Mesodermal cell (in vitro differentiated cells): ENCODE data around the gene NOXO1.
"Not testable (repeated sequence)": the region's sequence is repeated elsewhere in the genome, so short reads cannot be mapped to it uniquely, and the experiment has no call there.

Source experiments
- H3K27ac ChIP-seq: 2 replicates; pipeline ENCODE4 v1.7.0; 2013; ENCODE audit warnings: mild to moderate bottlenecking, low read depth, low read length, moderate library complexity; ENCODE audit not compliant: severe bottlenecking
- H3K36me3 ChIP-seq: 2 replicates; pipeline ENCODE4 v1.7.1; 2013; ENCODE audit warnings: mild to moderate bottlenecking, low read length, moderate library complexity; ENCODE audit not compliant: control insufficient read depth, insufficient read depth
- H3K4me1 ChIP-seq: one replicate; pipeline ENCODE4 v1.7.1; 2013; ENCODE audit warnings: mild to moderate bottlenecking, low read length; ENCODE audit not compliant: insufficient read depth, control insufficient read depth, poor library complexity, severe bottlenecking
- H3K4me3 ChIP-seq: 2 replicates; pipeline ENCODE4 v1.7.0; 2013; ENCODE audit warnings: low read length, control low read depth, mild to moderate bottlenecking; ENCODE audit not compliant: insufficient read depth, poor library complexity, severe bottlenecking; ENCODE audit errors: extremely low read depth
- H3K9me3 ChIP-seq: 2 replicates; pipeline ENCODE4 v1.7.1; 2013; ENCODE audit warnings: mild to moderate bottlenecking, low read length, moderate library complexity; ENCODE audit not compliant: control insufficient read depth
- WGBS, 2 experiments: methylation state at CpG; one replicate each; pipeline ENCODE4 v1.1.5; 2013; ENCODE audit warnings: missing lambda C conversion rate in 2 of 2; ENCODE audit not compliant: insufficient coverage in 2 of 2; 5-methylcytosine and 5-hydroxymethylcytosine counted together

NOXO1 gene

GRCh38 chr16:1965396-1966001, 15.8 kb downstream of the NOXO1 start:
- Histone ChIP-seq H3K36me3 (peaks cover 28% of the 10 kb centered on the region), H3K4me3 (peak overlapping the region; percentile 96), H3K27ac (peak overlapping the region; percentile 91), H3K4me1 (peaks cover 25% of the 10 kb centered on the region), H3K9me3 (no peaks in the 10 kb centered on the region)
- 26 to 27% methylated on average over 23 to 24 of the region's 24 CpGs for WGBS, 2 experiments

GRCh38 chr16:1964506-1965395, 16.5 kb downstream of the NOXO1 start, which contains the start of gene RPS2:
RPS2 (minus strand) TSS chr16:1964826; CDS start chr16:1964625, 201 bp downstream.
- Histone ChIP-seq H3K4me1 (peaks cover 29% of the 10 kb centered on the region), H3K27ac (peak within 1 kb of the TSS; percentile 91), H3K9me3 (no peaks in the 10 kb centered on the region), H3K36me3 (peaks cover 28% of the 10 kb centered on the region), H3K4me3 (peak within 1 kb of the TSS; percentile 96)
- WGBS, 2 experiments, result 0 to 1% methylated on average over 78 to 87 of the region's 97 CpGs

- no peaks in the 10 kb centered on the region for H3K9me3 ChIP-seq
- peaks cover 28% of the 10 kb centered on the region for H3K36me3 ChIP-seq
- 2 to 3% methylated on average over 25 to 31 of the region's 44 CpGs for WGBS, 2 experiments
- peaks cover 29% of the 10 kb centered on the region for H3K4me1 ChIP-seq
- peak overlapping the region; percentile 96 for H3K4me3 ChIP-seq
- peak overlapping the region; percentile 91 for H3K27ac ChIP-seq
Measured at GRCh38 chr16:1963806-1964505, 17.3 kb downstream of the NOXO1 start.

GRCh38 chr16:1962161-1963153, 18.8 kb downstream of the NOXO1 start:
- peak overlapping the region; percentile 96 for H3K4me3 ChIP-seq
- H3K4me1 ChIP-seq, result peaks cover 29% of the 10 kb centered on the region
- not testable (repeated sequence) for H3K9me3 ChIP-seq
- peak overlapping the region; percentile 36 for H3K27ac ChIP-seq
- H3K36me3 ChIP-seq, result peaks cover 28% of the 10 kb centered on the region
- WGBS, 2 experiments, result 88 to 93% methylated on average over 18 to 24 of the region's 37 CpGs

GRCh38 chr16:1961651-1962067, 19.6 kb downstream of the NOXO1 start:
- Histone ChIP-seq H3K4me3 (no peak overlapping the region), H3K36me3 (peaks cover 28% of the 10 kb centered on the region), H3K9me3 (no peaks in the 10 kb centered on the region), H3K27ac (no peak overlapping the region), H3K4me1 (peaks cover 29% of the 10 kb centered on the region)
- 61 to 65% methylated on average over 6 of the region's 6 CpGs for WGBS, 2 experiments

- H3K9me3 ChIP-seq, result no peaks in the 10 kb centered on the region
- peaks cover 28% of the 10 kb centered on the region for H3K36me3 ChIP-seq
- H3K4me3 ChIP-seq, result peak overlapping the region; percentile 90
- peaks cover 28% of the 10 kb centered on the region for H3K4me1 ChIP-seq
- 52 to 62% methylated on average over 14 to 18 of the region's 20 CpGs for WGBS, 2 experiments
- peak overlapping the region; percentile 18 for H3K27ac ChIP-seq
Measured at GRCh38 chr16:1960665-1961630, 20.3 kb downstream of the NOXO1 start.

- Histone ChIP-seq H3K4me3 (peak within 1 kb of the TSS; percentile 90), H3K9me3 (no peaks in the 10 kb centered on the region), H3K27ac (peak within 1 kb of the TSS; percentile 18), H3K36me3 (peaks cover 28% of the 10 kb centered on the region), H3K4me1 (peaks cover 24% of the 10 kb centered on the region)
- WGBS, 2 experiments, result 0% methylated on average over 67 to 70 of the region's 79 CpGs
Measured at GRCh38 chr16:1959269-1960039, 21.8 kb downstream of the NOXO1 start, which contains the start of gene NDUFB10. NDUFB10 (plus strand) TSS chr16:1959538; CDS start chr16:1959625, 87 bp downstream.

GRCh38 chr16:1958715-1959268, 22.5 kb downstream of the NOXO1 start:
- Histone ChIP-seq H3K4me1 (peaks cover 24% of the 10 kb centered on the region), H3K4me3 (peak overlapping the region; percentile 90), H3K9me3 (no peaks in the 10 kb centered on the region), H3K36me3 (peaks cover 25% of the 10 kb centered on the region), H3K27ac (no peak overlapping the region)
- WGBS, 2 experiments, result 61 to 63% methylated on average over 9 to 14 of the region's 14 CpGs
